GM12892 (cell line): ENCODE results near the gene COMMD9.

Experiments
- POLR2A ChIP-seq: IDR thresholded peaks from 2 replicates; pipeline ENCODE4 v1.6.1; 2011; ENCODE audit warnings: low read depth, low read length, control low read depth
- POLR2AphosphoS5 ChIP-seq: IDR thresholded peaks from 2 replicates; pipeline ENCODE4 v1.6.1; 2011; ENCODE audit warnings: low read depth, low read length, control low read depth
- TAF1 ChIP-seq: IDR thresholded peaks from 2 replicates; pipeline ENCODE4 v1.6.1; 2011; ENCODE audit warnings: low read depth, mild to moderate bottlenecking, control low read depth, low read length, borderline replicate concordance

GRCh38 chr11:36316049-36316448 lies 26.8 kb upstream of the COMMD9 start:
- TF ChIP-seq POLR2A: no peak
- TF ChIP-seq POLR2AphosphoS5: no peak
- TF ChIP-seq TAF1: no peak
